Smooth muscle cell of the brain vasculature (primary cell): ENCODE measurements around the gene OGFOD3.
"Not testable (repeated sequence)": the region's sequence is repeated elsewhere in the genome, so short reads cannot be mapped to it uniquely, and the experiment has no call there.

Experiments used
- DNase-seq: peaks from one replicate; pipeline ENCODE4 v3.0.0-alpha.2; 2012; ENCODE audit warnings: low read depth, low spot score

The OGFOD3 gene, protein sequence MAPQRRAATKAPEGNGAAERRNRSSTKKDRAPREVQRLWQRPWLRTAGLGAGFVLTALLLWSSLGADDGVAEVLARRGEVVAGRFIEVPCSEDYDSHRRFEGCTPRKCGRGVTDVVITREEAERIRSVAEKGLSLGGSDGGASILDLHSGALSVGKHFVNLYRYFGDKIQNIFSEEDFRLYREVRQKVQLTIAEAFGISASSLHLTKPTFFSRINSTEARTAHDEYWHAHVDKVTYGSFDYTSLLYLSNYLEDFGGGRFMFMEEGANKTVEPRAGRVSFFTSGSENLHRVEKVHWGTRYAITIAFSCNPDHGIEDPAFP

DNA sequence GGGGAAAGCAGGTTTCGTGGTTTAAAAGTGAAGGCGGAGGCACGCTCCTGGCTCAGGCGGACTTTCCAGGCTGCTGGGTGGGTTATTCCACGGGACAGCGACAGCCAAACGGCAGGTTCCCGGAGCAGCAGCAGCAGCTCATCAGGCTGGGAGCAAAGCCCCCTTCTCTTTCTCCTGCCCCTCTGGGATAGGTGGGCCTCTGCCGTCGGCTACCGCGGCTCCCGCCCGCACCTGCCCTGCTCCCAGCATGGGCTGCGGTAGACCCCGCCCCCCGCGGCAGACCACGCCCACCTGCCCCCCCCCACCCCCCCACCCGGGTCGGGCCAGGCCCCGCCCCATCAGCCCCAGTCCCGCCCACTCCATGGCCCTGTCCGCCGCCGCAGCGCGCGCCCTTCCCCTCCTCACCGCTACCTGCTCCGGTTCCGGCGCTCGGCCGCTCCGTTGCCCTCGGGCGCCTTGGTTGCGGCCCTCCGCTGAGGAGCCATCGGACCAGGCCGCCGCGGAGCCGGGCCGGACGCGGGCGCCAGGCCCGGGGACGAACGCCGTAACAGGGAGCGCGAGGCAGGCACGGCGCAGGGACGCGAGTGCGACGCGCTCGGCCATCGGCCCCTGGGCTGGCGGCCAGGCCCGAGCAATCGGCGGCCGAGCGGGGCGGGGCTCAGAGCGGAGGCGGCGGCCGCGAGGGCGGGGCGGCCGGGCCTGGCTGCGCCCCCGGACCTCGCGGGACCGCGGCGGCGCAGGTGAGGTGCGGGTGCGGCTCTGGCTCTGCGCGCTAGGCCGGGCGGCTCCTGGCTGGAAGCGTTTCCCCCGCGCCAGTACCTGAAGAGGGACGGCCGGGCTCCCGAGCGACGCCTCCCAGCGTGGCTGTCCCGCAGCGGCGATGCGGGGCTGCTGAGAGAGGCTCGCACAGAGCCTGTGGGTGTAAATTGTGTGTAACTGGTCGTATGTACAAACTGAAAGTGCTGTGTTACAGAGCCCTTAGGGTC lies at the start of gene OGFOD3, which contains the start of gene HEXD:
TSS of gene OGFOD3 (minus strand) at position 586 of the 986 bp plus-strand sequence. CDS start at position 485, 101 bp downstream.
TSS of gene HEXD (plus strand) at position 347 of the 986 bp plus-strand sequence. CDS start 1,453 bp downstream, outside the sequence.
- peak; percentile 47 for DNase-seq

GRCh38 chr17:82465023-82465603 lies 46.7 kb upstream of the OGFOD3 start:
- DNase-seq = no peak

DNA sequence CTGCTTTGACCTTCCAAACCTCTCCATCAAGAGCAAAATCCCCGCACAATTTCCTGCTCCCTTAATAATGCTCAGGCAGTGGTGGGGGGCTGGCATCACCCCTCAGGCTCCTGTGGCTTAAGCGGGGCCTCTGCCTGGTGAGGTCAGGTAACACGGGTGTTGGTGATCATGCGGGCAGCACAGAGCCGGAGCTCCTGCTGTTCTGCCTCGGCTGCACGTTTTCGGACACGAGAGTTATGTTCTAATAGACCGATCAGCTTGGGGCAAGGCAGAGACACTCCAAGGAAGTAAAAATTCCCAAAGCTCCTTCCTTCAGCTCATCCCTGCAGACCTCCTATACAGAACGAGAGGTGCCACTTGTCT lies 46.2 kb upstream of the OGFOD3 start:
- DNase-seq = no peak

DNA sequence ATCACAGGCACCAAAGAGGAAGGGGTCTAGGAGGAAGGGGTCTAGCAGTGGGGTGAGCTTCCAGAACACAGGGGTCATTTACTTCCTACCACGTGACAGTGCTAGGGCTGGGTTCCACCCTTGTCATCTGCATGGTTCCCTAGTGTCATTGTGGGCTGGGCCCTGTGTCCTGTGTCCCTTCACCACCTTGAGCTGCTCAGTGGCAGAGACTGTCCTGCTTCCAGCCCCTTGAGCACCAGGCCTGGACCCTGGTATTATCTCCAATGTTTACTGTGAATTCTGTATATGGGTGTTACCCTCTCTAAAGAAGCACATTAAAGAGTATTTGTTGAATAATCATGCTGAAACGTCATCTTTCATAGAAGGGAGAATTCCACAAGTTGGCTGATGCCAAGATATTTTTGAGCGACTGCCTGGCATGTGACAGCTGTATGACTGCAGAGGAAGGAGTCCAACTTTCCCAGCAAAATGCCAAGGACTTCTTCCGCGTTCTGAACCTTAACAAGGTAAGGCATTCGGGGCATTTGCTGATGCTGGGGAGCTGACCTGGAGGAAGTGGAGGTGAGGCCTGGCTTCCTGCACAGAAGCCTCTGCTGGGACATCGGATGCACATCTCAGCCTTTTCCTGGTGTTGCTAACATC lies 45.7 kb upstream of the OGFOD3 start:
- DNase-seq = no peak

DNA sequence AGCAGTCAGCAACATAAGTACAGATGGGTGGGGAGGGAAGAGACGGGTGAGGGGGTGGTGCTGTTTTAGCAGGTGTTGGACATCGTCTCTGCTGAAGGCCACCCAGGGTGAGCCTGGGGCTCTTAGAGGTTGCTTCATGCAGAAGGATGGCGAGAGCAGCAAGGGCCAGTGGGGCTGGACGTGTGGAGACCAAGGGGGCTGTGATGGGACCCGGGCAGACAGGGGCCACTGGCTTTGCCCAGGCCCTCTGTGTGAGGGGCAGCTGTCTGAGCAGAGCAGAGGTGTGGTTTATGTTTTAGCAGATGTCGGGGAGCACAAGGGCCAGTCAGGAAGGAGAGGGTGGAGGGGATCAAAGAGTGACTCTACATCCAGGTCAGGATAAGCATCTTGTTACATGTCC lies 45.0 kb upstream of the OGFOD3 start:
- no peak for DNase-seq

- DNase-seq = no peak
Observed at GRCh38 chr17:82461827-82462524, 43.6 kb upstream of the OGFOD3 start.

- not testable (repeated sequence) for DNase-seq
Observed at GRCh38 chr17:82459936-82460335, 41.5 kb upstream of the OGFOD3 start.

DNA sequence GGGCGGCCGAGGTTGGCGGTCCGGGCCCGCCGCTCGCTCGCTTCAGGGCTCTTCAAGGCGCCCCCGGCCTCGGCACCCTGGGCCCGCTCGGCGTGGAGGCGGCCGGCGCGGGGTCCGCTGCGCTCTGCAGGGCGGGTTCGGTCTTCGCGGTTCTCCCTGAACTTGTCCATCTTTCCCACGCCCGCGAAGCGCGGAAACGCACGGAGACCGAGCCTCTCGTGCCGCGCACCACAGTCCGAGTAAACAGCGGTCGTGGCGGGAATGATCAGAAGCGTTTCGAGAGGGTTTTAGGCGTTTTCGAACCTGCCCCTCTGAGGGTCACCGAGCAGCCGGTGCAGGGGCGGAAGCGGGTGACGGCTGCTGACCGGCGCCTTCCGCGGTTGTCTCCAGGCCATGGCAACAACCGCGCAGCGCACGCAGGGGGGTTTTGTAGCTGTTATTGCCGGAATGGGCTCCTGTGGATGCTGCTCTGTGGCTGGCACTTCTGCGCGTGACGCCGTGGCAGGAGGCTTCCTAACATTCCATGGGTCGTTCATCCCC lies 40.6 kb upstream of the OGFOD3 start:
- DNase-seq = no peak

GRCh38 chr17:82458179-82458884 lies 39.9 kb upstream of the OGFOD3 start, which contains the start of gene NARF:
Gene NARF, plus strand, starts transcription at chr17:82458741. Its CDS starts 63 bp downstream, at chr17:82458804.
- peak; percentile 96 for DNase-seq

- DNase-seq = no peak
Observed at GRCh38 chr17:82457929-82458178, 39.5 kb upstream of the OGFOD3 start.

GRCh38 chr17:82457073-82457928 lies 38.9 kb upstream of the OGFOD3 start:
- no peak for DNase-seq

GRCh38 chr17:82453706-82454105 lies 35.3 kb upstream of the OGFOD3 start:
- not testable (repeated sequence) for DNase-seq

GRCh38 chr17:82453151-82453550 lies 34.8 kb upstream of the OGFOD3 start:
- DNase-seq = not testable (repeated sequence)

- no peak for DNase-seq
Observed at GRCh38 chr17:82452162-82452561, 33.8 kb upstream of the OGFOD3 start.

GRCh38 chr17:82450357-82451106 lies 32.1 kb upstream of the OGFOD3 start, which contains the start of gene CYBC1:
Gene CYBC1, minus strand, starts transcription at chr17:82450752. Its CDS starts 1,498 bp downstream, at chr17:82449254.
- DNase-seq = peak; percentile 85

GRCh38 chr17:82449883-82450356 lies 31.5 kb upstream of the OGFOD3 start:
- DNase-seq = no peak

DNA sequence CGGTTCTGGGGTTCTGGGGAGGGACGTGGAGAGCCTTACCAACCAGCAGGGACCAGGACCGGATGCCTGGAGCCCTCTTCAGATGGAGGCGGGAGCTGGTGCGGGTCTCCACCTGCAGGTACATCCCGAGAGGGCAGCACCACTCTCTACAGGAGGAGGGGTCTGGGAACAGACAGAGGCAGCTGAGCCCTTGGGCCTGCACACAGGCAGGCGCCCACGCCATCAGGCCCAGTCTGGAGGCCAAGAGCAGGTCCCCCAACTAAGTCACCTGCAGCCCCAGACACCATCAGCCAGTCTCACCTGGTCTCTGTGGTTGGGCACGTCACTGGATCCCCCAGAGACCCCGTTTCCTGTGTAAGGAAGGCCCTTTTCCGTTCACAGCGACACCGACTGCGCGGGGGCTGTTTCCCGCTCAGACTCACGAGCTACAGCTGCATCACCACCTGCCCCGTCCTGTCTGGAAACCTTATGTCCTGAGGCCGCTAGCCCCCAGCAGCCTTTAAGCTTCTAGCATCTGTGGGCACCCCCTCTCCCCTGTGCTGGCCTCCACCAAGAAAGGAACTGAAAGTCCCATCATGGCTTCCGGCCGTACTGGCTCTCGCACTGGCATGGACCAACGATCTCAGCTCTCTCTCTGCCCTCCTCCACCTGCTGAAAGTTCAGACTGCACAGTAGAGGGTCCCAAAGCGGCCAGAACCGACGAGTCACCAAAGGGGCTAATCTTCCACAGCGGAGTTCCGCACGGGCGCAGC lies 30.9 kb upstream of the OGFOD3 start:
- DNase-seq = no peak
